ENCODE measurements around the gene CHMP2A. TPM values are rescaled to one million over a fixed set of nuclear protein-coding genes. Genes with fewer than 3 reads are reported as not detected.

The CHMP2A gene
- total and polyA plus RNA-seq, 2 of the 13 experiments (the other 11 are each of a cell fraction or from before 2014, with no cell fraction given): 49.7 to 55.0 TPM

DNA sequence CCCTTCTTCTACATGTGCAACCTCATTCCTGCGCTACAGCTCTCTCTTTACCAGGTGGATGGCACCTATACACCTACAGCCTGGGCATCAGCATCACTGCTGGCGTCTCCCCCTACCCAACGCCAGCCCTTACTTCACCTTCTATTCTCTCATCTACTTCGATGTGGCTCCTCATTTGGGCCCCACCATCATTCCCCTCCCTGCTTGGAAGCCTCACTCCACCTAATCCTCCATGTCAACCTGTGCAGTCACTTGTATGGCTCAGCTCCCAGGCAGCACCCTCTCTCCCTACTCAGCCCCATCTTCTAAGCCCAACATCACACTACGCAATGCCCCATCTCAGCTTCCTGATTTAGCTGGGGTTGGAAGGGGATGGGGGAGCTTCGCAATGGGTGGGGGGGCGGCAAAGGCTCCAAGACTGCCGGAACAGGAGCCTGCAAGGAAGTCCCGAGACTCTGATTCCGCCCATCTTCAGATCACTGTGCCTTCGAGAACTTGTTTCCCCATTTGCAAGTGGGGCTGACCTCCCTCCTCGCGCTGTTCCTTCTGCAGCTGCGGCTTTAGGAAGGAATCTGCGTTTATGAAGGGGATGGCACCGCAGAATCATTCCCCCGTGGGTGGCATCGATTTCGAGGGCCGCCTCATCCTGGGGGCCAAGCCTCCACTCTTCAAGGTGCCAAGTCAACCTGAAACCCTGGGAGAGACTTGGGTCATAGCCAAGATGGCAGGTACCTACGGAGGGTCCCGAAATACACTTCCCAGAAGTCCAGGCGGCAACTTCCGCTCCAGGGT is 17.3 kb upstream of the CHMP2A start (continued):
- TF ChIP-seq, protein P1, sequence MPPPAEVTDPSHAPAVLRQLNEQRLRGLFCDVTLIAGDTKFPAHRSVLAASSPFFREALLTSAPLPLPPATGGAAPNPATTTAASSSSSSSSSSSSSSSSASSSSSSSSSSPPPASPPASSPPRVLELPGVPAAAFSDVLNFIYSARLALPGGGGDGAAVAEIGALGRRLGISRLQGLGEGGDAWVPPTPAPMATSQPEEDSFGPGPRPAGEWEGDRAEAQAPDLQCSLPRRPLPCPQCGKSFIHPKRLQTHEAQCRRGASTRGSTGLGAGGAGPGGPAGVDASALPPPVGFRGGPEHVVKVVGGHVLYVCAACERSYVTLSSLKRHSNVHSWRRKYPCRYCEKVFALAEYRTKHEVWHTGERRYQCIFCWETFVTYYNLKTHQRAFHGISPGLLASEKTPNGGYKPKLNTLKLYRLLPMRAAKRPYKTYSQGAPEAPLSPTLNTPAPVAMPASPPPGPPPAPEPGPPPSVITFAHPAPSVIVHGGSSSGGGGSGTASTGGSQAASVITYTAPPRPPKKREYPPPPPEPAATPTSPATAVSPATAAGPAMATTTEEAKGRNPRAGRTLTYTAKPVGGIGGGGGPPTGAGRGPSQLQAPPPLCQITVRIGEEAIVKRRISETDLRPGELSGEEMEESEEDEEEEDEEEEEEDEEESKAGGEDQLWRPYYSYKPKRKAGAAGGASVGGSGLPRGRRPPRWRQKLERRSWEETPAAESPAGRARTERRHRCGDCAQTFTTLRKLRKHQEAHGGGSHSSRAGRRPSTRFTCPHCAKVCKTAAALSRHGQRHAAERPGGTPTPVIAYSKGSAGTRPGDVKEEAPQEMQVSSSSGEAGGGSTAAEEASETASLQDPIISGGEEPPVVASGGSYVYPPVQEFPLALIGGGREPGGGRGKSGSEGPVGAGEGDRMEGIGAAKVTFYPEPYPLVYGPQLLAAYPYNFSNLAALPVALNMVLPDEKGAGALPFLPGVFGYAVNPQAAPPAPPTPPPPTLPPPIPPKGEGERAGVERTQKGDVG (CRISPR knock-in tag; IDR thresholded peaks at IDR 0.05; ENCODE audit: borderline replicate concordance): 0 out of 2 replicates have a peak, but pooled peaks have one; percentile 6
- TF ChIP-seq MAFK (conservative IDR thresholded peaks at IDR 0.05 in 1 of 2, IDR thresholded peaks at IDR 0.05 in 1 of 2; ENCODE audit: low read length in 2 of 2) (no peak), CBX5 (CRISPR knock-in tag; IDR thresholded peaks at IDR 0.05; ENCODE audit: borderline replicate concordance) (no peak), TBX2 (CRISPR knock-in tag; IDR thresholded peaks at IDR 0.05; ENCODE audit: borderline replicate concordance) (no peak), RFX5 (IDR thresholded peaks at IDR 0.05; ENCODE audit: low read depth, low read length) (no peak), MTF1 (CRISPR knock-in tag; IDR thresholded peaks at IDR 0.05) (no peak), DNMT3B (CRISPR knock-in tag; conservative IDR thresholded peaks at IDR 0.05) (no peak), SMARCC2 (IDR thresholded peaks at IDR 0.05) (no peak), ZNF33A (CRISPR knock-in tag; IDR thresholded peaks at IDR 0.05; ENCODE audit: borderline replicate concordance) (no peak), ATF7 (IDR thresholded peaks at IDR 0.05) (no peak), ATF7 (CRISPR knock-in tag; IDR thresholded peaks at IDR 0.05) (no peak), PPARG (CRISPR knock-in tag; conservative IDR thresholded peaks at IDR 0.05) (no peak), ZNF44 (CRISPR knock-in tag; IDR thresholded peaks at IDR 0.05) (no peak), ZNF816 (CRISPR knock-in tag; IDR thresholded peaks at IDR 0.05; ENCODE audit: borderline replicate concordance) (peak; percentile 65; the same call in 1 of the 2 replicates), ADNP (CRISPR knock-in tag; IDR thresholded peaks at IDR 0.05) (no peak), NFIB (CRISPR knock-in tag; IDR thresholded peaks at IDR 0.05; ENCODE audit: borderline replicate concordance) (no peak), NKX3-1 (CRISPR knock-in tag; IDR thresholded peaks at IDR 0.05) (no peak), CENPT (CRISPR knock-in tag; IDR thresholded peaks at IDR 0.05; ENCODE audit: low read depth) (no peak), HDAC1 (CRISPR knock-in tag; IDR thresholded peaks at IDR 0.05) (0 out of 2 replicates have a peak, but pooled peaks have one; percentile 20), ZNF724P (CRISPR knock-in tag; IDR thresholded peaks at IDR 0.05; ENCODE audit: borderline replicate concordance) (no peak)
- TF ChIP-seq, protein P2, sequence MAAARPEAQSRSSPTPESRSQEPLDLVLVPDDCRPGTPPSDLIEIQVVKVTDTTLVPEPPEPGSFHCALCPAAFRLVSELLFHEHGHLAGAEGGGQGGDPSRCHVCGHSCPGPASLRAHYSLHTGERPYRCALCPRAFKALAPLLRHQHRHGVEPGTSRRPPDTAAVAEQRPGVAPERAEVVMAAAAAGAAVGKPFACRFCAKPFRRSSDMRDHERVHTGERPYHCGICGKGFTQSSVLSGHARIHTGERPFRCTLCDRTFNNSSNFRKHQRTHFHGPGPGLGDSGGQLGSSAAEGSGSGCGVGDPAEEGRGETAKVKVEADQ (CRISPR knock-in tag; IDR thresholded peaks at IDR 0.05; ENCODE audit: borderline replicate concordance): peak; percentile 38; the same call in 1 of the 2 replicates
- TF ChIP-seq, protein P3, sequence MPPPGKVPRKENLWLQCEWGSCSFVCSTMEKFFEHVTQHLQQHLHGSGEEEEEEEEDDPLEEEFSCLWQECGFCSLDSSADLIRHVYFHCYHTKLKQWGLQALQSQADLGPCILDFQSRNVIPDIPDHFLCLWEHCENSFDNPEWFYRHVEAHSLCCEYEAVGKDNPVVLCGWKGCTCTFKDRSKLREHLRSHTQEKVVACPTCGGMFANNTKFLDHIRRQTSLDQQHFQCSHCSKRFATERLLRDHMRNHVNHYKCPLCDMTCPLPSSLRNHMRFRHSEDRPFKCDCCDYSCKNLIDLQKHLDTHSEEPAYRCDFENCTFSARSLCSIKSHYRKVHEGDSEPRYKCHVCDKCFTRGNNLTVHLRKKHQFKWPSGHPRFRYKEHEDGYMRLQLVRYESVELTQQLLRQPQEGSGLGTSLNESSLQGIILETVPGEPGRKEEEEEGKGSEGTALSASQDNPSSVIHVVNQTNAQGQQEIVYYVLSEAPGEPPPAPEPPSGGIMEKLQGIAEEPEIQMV (CRISPR knock-in tag; IDR thresholded peaks at IDR 0.05; ENCODE audit: low read depth): no peak
- TF ChIP-seq, protein P4, sequence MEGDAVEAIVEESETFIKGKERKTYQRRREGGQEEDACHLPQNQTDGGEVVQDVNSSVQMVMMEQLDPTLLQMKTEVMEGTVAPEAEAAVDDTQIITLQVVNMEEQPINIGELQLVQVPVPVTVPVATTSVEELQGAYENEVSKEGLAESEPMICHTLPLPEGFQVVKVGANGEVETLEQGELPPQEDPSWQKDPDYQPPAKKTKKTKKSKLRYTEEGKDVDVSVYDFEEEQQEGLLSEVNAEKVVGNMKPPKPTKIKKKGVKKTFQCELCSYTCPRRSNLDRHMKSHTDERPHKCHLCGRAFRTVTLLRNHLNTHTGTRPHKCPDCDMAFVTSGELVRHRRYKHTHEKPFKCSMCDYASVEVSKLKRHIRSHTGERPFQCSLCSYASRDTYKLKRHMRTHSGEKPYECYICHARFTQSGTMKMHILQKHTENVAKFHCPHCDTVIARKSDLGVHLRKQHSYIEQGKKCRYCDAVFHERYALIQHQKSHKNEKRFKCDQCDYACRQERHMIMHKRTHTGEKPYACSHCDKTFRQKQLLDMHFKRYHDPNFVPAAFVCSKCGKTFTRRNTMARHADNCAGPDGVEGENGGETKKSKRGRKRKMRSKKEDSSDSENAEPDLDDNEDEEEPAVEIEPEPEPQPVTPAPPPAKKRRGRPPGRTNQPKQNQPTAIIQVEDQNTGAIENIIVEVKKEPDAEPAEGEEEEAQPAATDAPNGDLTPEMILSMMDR (CRISPR knock-in tag; IDR thresholded peaks at IDR 0.05): no peak
